Central memory CD8-positive, alpha-beta T cell (primary cell): ENCODE results near the gene UTP4.

Experiments
- ATAC-seq: fragments of 150-1000 bp; cut with Tn5 transposase; replicated peaks from 2 replicates; pipeline ENCODE4 v1.10.0; 2022; ENCODE audit warnings: mild to moderate bottlenecking, moderate FRiP score, moderate number of reproducible peaks; ENCODE audit not compliant: poor library complexity, severe bottlenecking; ENCODE audit errors: extremely low read depth
- DNase-seq, 2 donors: peaks; one replicate each; pipeline ENCODE4 v3.0.0; 2021; ENCODE audit warnings: low spot score in 2 of 2
- H3K27ac Mint-ChIP-seq: one replicate; pipeline ENCODE4 v1.8.0; 2022; ENCODE audit warnings: low read depth, mild to moderate bottlenecking, moderate library complexity, mixed read lengths
- H3K27me3 Mint-ChIP-seq: one replicate; pipeline ENCODE4 v1.8.0; 2022; ENCODE audit warnings: mixed read lengths
- H3K36me3 Mint-ChIP-seq: one replicate; pipeline ENCODE4 v1.8.0; 2022; ENCODE audit warnings: mild to moderate bottlenecking, moderate library complexity, mixed read lengths; ENCODE audit not compliant: insufficient read depth
- H3K4me1 Mint-ChIP-seq: one replicate; pipeline ENCODE4 v1.8.0; 2022; ENCODE audit warnings: mixed read lengths
- H3K4me3 Mint-ChIP-seq: one replicate; pipeline ENCODE4 v1.8.0; 2022; ENCODE audit warnings: mild to moderate bottlenecking, moderate library complexity, mixed read lengths
- H3K9me3 Mint-ChIP-seq: one replicate; pipeline ENCODE4 v1.8.0; 2022; ENCODE audit warnings: mixed read lengths

UTP4 gene

GRCh38 chr16:69105501-69106361 lies 26.7 kb upstream of the UTP4 start, which contains the start of gene HAS3:
HAS3 (plus strand) TSS chr16:69105653; CDS start chr16:69109396, 3,743 bp downstream.
- DNase-seq = no peak
- no peaks in the 10 kb centered on the region for H3K9me3 Mint-ChIP-seq
- peaks cover 60% of the 10 kb centered on the region for H3K27me3 Mint-ChIP-seq
- peaks cover 18% of the 10 kb centered on the region for H3K4me1 Mint-ChIP-seq
- H3K36me3 Mint-ChIP-seq = peaks cover 8% of the 10 kb centered on the region
- ATAC-seq = peak; percentile 61
- H3K27ac Mint-ChIP-seq = no peak within 1 kb of the TSS
- H3K4me3 Mint-ChIP-seq = peak within 1 kb of the TSS; percentile 90

DNA sequence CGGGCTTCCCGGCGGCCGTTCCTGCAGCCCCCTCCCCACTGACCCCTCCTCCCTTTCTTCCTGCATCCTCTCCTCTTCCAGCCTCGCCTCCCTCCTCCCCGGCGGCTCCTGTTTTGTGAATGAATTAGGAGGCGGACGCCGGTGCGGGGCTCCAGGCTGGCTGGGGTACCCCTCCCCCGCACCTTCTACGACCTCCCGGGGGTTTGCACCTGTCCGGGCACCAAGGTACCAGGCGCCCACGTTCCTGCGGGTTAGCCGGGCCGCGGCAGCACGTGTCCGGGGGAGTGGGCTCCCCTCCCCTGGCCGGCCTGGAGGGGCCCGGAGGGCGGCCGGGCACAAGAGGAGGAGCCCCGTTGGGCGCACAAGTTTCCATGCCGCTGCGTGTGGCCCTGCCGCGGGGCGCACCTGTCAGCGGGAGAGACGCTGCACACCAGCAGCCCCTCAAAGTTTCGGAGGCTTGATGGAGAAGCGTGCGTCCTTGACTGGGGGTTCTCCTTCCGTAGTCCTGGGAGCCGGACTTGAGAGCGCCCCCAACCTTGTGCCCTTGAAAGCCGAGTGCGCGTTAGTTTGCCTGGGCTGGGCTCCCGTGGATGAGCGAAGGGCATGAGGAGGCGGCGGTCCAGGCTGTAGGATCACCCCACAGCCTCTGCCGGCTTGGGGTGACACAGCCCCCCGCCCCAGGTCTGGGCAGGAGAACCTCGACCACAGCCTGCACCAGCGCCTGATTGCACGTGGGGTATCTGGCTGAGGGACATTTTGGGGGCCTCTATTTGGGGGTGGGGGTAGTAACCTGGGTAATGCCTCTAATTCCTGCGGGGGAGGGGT lies 25.7 kb upstream of the UTP4 start:
- Mint-ChIP-seq H3K9me3 (no peaks in the 10 kb centered on the region), H3K36me3 (peaks cover 8% of the 10 kb centered on the region), H3K27ac (no peak overlapping the region), H3K27me3 (peaks cover 54% of the 10 kb centered on the region), H3K4me1 (peaks cover 18% of the 10 kb centered on the region), H3K4me3 (peak overlapping the region; percentile 90)
- DNase-seq (no peak), ATAC-seq (no peak)

DNA sequence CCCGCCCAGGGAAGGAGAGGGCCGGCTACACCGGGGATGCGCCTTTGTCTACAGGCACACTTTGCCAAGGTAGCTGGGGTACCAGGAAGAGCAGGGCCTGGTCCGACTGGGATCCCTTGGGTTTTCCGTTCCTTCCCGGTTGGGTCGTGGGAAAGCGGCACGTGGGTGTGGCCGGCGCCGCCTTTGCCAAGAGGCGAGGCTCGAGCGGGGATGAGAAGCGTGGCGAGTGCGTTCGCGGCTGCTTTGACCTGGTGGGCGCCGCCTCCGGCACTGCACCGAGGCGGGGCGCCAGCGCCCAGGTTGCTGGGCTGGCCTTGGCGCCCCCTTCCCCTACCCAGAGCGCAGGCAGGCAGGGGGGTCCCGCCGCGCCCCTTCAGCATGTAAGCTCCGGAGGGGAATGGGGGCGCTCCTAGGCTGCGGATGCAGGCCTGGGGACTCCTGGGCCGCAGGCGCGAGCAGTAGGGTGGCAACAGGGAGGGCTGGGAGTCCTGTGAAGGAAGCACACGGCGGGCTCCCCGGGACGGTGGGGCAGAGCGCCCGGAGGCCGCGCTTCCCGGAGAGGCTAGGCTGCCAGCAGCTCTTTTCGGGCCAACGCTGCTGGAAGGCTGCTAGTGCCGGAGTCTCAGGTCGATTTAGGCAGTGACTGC lies 25.0 kb upstream of the UTP4 start:
- ATAC-seq (no peak), DNase-seq (no peak)
- Mint-ChIP-seq H3K36me3 (peaks cover 8% of the 10 kb centered on the region), H3K27me3 (peaks cover 46% of the 10 kb centered on the region), H3K4me1 (peaks cover 18% of the 10 kb centered on the region), H3K9me3 (no peaks in the 10 kb centered on the region), H3K4me3 (peak overlapping the region; percentile 90), H3K27ac (no peak overlapping the region)

DNA sequence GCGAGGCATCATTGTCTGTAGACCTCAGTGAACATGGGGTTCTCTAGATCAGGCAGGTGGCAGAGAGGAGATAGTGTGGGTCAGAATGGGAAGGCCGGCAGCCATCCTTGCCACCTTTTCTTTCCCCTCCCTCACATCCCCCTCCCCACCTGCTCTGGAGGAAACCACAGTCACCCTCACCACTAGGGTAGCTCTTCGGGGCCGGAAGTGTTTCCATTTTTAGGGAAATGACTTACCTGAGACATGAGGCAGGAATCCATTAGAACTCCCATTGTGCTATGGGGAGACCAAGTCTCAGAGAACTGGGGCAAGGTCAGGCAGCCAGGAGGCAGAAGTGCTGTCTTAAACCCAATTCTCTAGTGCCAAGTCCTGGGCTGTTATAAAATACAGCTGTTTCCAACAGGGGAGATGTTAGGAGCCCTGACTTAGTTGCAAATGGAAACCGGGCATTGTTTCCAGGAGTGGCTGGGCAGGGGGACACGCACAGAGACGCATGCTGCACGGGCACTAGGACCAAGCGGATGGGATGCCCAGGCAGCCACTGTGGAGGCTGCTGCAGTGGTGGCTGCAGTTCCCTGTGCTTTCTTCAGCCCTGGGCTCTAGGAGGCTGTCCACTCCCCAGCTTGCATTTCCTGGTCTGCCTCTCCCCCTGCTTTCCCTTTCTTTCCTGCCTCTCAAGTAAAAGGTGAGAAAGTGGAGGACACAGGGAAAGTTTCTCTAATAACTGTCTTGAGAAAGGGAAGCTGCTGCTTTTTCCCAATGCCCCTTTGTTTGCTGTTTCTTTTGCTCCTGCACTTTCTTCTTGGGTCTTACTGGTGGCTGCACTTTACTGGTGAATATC lies 24.2 kb upstream of the UTP4 start:
- H3K27ac Mint-ChIP-seq = no peak overlapping the region
- peaks cover 18% of the 10 kb centered on the region for H3K4me1 Mint-ChIP-seq
- peaks cover 8% of the 10 kb centered on the region for H3K36me3 Mint-ChIP-seq
- DNase-seq (no peak), ATAC-seq (no peak)
- H3K4me3 Mint-ChIP-seq = no peak overlapping the region
- H3K27me3 Mint-ChIP-seq = peaks cover 38% of the 10 kb centered on the region
- H3K9me3 Mint-ChIP-seq = no peaks in the 10 kb centered on the region

DNA sequence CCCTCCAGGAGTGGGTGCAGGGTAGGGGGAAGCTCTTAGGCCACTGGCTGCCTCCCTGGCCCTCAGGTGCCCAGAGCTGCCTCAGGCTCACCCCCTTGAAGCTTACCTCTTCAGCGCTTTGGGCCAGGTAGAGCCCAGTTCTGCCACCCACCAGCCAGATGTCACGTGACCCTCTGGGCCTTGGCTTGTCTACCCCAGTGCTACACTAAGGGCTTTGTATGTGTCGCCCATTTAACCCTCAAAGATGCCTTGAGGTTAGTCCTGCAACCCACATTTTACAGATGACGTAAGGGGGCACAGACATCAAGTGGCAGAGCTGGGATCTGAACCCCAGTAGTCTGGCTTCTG lies 23.6 kb upstream of the UTP4 start:
- Mint-ChIP-seq H3K27me3 (peaks cover 32% of the 10 kb centered on the region), H3K4me1 (peaks cover 18% of the 10 kb centered on the region), H3K27ac (no peak overlapping the region), H3K36me3 (peaks cover 8% of the 10 kb centered on the region), H3K4me3 (no peak overlapping the region), H3K9me3 (no peaks in the 10 kb centered on the region)
- ATAC-seq (no peak), DNase-seq (no peak)

- peaks cover 18% of the 10 kb centered on the region for H3K4me1 Mint-ChIP-seq
- H3K36me3 Mint-ChIP-seq = peaks cover 8% of the 10 kb centered on the region
- no peak overlapping the region for H3K27ac Mint-ChIP-seq
- H3K27me3 Mint-ChIP-seq = peaks cover 24% of the 10 kb centered on the region
- DNase-seq = no peak
- H3K4me3 Mint-ChIP-seq = no peak overlapping the region
- H3K9me3 Mint-ChIP-seq = no peaks in the 10 kb centered on the region
- no peak for ATAC-seq
Observed at GRCh38 chr16:69109486-69110270, 22.8 kb upstream of the UTP4 start.

DNA sequence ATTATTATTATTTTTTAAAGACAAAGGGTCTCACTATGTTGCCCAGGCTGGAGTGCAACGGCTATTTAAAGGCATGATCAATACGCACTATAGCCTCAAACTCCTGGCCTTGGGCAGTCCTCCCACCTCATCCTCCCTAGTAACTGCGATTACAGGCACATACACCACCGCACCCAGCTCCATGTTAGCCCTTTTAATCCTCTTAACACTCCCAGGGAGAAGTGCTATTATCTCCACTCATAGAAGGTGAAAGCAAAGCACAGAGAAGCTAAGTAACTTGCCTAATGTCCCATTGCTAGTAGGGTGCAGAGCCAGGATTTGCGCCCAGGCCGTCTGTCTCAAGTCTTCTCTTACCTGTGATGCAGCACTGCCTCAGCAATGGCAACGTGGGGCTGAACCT lies 22.0 kb upstream of the UTP4 start:
- Mint-ChIP-seq H3K27ac (no peak overlapping the region), H3K9me3 (no peaks in the 10 kb centered on the region), H3K4me1 (peaks cover 14% of the 10 kb centered on the region), H3K36me3 (peaks cover 8% of the 10 kb centered on the region), H3K4me3 (no peak overlapping the region), H3K27me3 (peaks cover 17% of the 10 kb centered on the region)
- no peak for DNase-seq
- no peak for ATAC-seq

GRCh38 chr16:69111216-69111875 lies 21.1 kb upstream of the UTP4 start:
- H3K36me3 Mint-ChIP-seq = peaks cover 6% of the 10 kb centered on the region
- no peaks in the 10 kb centered on the region for H3K9me3 Mint-ChIP-seq
- no peak for DNase-seq
- H3K4me1 Mint-ChIP-seq = peaks cover 9% of the 10 kb centered on the region
- no peak for ATAC-seq
- H3K27ac Mint-ChIP-seq = no peak overlapping the region
- H3K27me3 Mint-ChIP-seq = peaks cover 11% of the 10 kb centered on the region
- H3K4me3 Mint-ChIP-seq = no peak overlapping the region

DNA sequence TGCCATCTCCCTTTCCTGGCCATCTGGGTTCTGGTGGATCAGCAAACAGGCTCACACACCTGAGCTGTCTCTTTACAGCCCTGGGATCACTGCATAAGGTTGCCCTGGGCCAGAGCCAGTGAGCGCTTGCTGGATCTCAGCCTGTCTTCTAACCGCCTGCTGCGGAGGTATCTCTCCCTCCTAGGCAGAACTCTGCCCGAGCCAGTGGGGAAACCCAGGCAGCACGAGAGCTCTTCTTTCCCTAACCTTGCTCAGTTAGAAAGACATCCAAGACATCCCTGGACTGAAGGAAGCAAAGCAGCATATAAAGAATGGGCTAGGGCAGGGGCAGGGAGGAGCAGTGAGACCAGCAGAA lies 20.6 kb upstream of the UTP4 start:
- Mint-ChIP-seq H3K36me3 (peaks cover 8% of the 10 kb centered on the region), H3K27me3 (peaks cover 6% of the 10 kb centered on the region), H3K4me3 (no peak overlapping the region), H3K4me1 (peaks cover 8% of the 10 kb centered on the region), H3K27ac (no peak overlapping the region), H3K9me3 (no peaks in the 10 kb centered on the region)
- no peak for ATAC-seq
- no peak for DNase-seq

- Mint-ChIP-seq H3K4me3 (no peak overlapping the region), H3K36me3 (peaks cover 12% of the 10 kb centered on the region), H3K4me1 (peaks cover 4% of the 10 kb centered on the region), H3K27ac (no peak overlapping the region), H3K27me3 (no peaks in the 10 kb centered on the region), H3K9me3 (no peaks in the 10 kb centered on the region)
- ATAC-seq (no peak), DNase-seq (no peak)
Observed at GRCh38 chr16:69112285-69113129, 19.9 kb upstream of the UTP4 start.
